Fibroblast of skin of back (primary cell): Measurements from ENCODE around the gene PFDN1.

Experiments used
- DNase-seq: peaks from one replicate; pipeline ENCODE4 v3.0.0-alpha.2; 2013

PFDN1 gene

GRCh38 chr5:140295414-140295813 is 7.5 kb downstream of the PFDN1 start:
- peak; percentile 99 for DNase-seq

GRCh38 chr5:140294753-140295152 is 8.1 kb downstream of the PFDN1 start:
- no peak for DNase-seq

GRCh38 chr5:140293849-140294100 is 9.1 kb downstream of the PFDN1 start:
- no peak for DNase-seq

DNA sequence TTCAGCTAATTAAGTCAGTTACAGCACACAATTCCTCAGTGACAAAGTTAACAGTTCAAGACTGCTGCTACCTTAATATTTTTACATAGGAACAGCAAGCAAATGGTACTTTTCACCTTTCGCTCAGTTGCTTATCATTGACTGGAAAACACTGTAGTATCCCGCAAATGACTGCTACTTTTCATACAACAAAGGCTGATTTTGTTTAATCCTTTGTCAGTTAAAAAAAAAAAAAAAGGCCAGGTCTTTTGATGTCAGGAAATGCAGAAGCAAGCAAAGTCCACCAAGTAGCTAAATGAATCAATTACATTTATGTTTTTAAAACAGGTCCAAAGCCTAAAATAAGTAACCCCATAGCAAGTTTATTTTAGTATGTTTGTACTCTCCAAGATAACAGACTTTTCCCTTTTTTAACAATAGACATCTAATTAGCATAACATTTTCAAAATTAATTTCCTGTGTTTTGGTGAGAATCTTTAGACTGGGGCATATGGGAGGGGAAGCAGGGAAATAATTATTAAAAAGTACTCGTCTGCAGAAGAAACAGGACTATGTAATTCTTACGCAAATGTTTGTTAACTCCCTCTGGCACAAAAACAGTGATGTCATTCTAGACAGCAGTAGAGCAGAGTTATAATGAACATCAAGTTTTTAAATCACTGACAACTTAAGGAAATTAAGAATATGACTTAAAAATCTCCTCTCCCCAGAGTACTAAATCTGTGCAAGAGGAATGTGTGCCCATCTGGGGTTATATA is 9.6 kb downstream of the PFDN1 start:
- peak; percentile 37 for DNase-seq

DNA sequence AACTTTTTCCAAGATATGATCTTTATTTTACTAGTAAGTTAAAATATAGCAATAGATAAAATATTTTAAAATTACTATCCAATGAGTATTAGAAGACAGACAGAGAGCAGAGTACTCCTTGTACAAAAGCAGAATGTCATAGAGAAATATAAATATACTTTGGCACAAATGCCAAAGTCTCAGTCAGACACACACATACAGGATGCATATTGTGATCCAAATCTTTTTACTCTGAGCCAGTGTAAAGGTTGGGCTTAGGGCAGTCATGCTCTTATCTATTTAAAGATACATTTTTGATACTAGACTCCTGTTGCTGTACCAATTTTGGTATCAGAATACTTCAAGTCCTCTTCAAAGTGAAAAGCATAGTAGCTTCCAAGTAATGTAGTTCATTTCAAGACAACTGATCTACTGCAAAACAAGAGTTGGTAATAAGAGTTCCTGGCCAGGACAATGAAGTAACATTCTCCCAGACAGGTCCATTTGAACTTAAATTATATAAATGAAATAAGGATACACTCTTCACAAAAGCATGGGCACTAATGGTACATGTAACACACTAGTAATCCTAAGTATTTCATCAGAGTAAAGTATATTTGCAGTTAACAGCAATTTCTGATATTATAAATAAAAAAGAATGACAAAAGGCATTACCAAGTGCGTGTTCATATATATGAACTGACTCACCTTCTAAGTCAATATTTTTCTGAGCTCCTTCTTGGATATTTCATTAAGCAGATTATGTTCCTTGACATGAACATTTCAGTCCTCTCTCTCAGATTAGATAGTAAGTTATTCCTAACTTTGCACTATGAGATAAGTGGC is 10.5 kb downstream of the PFDN1 start:
- DNase-seq, result peak; percentile 81

- DNase-seq, result no peak
These were observed 14.9 kb downstream of the PFDN1 start for GRCh38 chr5:140287801-140288521.

- DNase-seq, result no peak
These were observed 16.5 kb downstream of the PFDN1 start for GRCh38 chr5:140286424-140286823.

DNA sequence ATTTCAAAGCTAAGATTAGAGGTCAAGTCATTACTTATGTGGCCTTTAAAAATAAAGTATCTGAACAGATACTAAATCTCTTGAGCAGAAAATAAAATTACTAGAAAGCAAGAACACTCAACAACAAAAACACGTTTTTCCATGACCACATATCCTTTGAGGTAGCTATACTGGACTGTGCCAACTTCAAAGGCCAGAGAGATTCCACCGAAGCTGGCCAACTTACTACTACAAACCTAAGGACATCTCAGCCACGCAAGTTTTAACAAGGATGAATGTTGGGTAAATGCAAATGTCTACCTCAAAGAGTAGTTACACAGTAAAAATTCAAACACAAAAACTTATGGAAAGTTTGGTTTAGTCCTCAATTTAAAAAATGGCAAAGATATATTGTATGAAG is 18.9 kb downstream of the PFDN1 start:
- no peak for DNase-seq

- no peak for DNase-seq
These were observed 20.6 kb downstream of the PFDN1 start for GRCh38 chr5:140282266-140282665.

DNA sequence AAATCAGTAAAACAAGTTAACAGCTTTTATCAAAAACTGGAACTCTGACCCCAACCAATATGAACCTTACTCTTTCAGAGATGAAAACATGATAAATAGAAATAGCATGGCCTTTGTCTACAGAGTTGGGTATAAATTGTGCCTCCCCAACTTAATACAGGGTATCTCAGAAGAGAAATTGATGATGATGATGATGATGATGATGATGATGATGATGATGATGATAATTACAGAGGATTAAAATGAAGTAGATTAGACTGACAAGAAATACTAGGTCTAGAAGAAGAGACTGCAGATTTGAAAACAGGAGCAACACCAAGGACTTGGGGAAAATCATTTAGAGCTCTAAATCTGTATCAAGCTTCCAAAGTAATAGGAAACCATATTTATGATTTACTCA is 27.1 kb downstream of the PFDN1 start:
- DNase-seq, result no peak

DNA sequence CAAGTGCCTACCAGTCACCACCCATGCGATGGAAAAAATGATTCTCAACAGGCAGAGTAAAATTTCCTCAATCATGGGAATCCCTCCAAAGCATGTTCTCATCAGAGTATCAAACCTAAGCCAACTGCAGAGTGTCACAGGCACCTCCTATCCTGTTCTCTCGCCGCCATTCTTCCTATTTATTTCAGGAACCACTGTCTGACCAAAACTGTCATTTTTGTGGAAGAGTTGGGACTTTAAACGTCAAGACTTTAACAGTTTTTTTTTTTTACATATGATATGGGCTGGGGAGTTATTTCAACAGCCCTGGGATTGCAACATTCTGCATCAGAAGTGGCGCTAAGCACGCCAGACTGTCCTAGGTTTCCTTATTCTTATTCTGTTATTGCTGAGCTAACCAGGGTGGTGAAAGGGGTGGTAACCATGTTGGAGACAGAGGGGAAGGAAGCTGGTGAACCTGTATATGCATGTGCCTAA is 29.5 kb downstream of the PFDN1 start:
- no peak for DNase-seq

- no peak for DNase-seq
These were observed 32.9 kb downstream of the PFDN1 start for GRCh38 chr5:140270008-140270407.

GRCh38 chr5:140267559-140268018 is 35.3 kb downstream of the PFDN1 start:
- DNase-seq, result no peak

DNA sequence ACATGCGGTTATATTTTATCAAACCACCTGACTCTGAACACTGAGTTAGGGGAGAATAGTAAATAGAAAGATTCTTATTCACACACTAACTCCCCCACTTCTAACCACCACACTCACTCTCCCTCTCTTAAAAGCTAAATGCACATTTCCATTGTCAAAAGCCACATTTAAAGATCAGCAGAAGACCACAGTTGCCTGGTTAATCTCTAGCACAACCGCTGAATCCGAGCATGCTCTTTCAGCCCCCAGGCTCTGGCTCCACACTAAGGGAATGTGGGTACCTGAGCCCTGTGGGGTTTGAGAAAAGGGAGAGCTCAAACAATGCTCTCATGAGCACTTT is 35.7 kb downstream of the PFDN1 start:
- no peak for DNase-seq

GRCh38 chr5:140266471-140267200 is 36.3 kb downstream of the PFDN1 start:
- DNase-seq, result no peak

GRCh38 chr5:140265845-140266244 is 37.1 kb downstream of the PFDN1 start:
- DNase-seq, result no peak

GRCh38 chr5:140262839-140263238 is 40.1 kb downstream of the PFDN1 start:
- no peak for DNase-seq

- no peak for DNase-seq
These were observed 40.7 kb downstream of the PFDN1 start for GRCh38 chr5:140262221-140262620.

- peak; percentile 87 for DNase-seq
These were observed 41.3 kb downstream of the PFDN1 start for GRCh38 chr5:140261403-140262171.

GRCh38 chr5:140260089-140260656 is 42.7 kb downstream of the PFDN1 start:
- DNase-seq, result no peak

GRCh38 chr5:140259500-140259899 is 43.4 kb downstream of the PFDN1 start:
- no peak for DNase-seq

DNA sequence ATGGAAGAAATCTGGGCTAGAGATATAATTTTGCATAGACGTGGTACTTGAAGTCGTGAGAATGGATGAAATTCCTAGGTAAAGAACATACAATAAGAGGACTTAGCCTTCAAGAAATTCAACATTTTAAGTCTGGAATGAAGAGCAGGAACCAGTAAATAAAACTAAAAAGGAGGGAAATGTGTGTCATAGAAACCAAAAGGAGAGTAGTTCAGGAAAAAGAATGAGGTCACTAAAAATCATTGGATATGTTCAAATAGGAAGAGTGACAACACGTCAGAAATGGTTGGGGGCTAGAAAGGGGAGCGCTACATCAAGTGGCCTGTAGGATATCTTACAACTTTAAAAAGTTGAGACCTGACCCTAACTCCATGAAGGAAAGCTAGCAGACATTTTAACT is 44.0 kb downstream of the PFDN1 start:
- no peak for DNase-seq
